EH (cell line): Measurements from ENCODE around the gene AKAP11.
A peak's percentile ranks its signal among the peaks of the same experiment; 100 is the strongest.
"Not testable (repeated sequence)": the region's sequence is repeated elsewhere in the genome, so short reads cannot be mapped to it uniquely, and the experiment has no call there.

ENCODE experiments used
- DNase-seq: peaks from one replicate; pipeline ENCODE4 v3.0.0-alpha.2; 2015; ENCODE audit warnings: low read depth

Gene AKAP11, protein sequence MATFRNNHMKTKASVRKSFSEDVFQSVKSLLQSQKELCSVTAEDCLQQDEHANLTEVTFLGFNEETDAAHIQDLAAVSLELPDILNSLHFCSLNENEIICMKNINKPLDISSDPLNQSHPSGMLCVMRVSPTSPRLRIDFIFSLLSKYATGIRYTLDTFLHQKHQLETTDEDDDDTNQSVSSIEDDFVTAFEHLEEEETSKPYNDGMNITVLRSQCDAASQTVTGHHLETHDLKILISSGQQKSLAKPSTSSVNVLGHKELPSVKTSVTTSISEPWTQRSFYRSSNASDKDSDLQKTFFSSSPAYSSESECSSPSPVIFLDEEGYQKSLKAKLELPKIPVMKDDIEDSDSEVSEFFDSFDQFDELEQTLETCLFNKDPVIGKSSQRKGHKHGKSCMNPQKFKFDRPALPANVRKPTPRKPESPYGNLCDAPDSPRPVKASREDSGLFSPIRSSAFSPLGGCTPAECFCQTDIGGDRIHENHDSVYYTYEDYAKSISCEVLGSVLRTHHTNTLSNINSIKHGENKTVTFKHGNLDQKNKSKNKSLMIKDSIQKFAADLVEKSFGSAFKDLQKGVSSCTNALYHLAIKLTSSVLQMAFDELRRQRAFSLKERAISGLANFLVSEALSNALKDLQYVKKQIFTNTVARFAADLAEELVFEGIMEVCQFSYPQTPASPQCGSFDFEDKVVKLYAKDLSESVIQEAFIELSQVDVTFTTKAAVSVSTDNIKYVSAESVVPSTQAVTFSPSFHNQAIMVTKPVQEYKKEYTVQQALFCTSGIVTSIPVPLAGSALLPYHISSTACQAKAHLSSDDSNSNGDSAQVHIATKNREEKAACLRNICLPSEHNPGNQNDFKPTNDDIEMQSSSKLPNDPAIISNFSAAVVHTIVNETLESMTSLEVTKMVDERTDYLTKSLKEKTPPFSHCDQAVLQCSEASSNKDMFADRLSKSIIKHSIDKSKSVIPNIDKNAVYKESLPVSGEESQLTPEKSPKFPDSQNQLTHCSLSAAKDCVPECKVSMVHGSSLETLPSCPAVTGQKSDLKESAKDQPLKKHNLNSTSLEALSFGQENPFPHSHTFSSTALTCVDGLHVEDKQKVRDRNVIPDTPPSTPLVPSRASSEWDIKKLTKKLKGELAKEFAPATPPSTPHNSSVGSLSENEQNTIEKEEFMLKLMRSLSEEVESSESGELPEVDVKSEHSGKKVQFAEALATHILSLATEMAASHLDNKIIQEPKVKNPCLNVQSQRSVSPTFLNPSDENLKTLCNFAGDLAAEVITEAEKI (N-terminal part only)

DNA sequence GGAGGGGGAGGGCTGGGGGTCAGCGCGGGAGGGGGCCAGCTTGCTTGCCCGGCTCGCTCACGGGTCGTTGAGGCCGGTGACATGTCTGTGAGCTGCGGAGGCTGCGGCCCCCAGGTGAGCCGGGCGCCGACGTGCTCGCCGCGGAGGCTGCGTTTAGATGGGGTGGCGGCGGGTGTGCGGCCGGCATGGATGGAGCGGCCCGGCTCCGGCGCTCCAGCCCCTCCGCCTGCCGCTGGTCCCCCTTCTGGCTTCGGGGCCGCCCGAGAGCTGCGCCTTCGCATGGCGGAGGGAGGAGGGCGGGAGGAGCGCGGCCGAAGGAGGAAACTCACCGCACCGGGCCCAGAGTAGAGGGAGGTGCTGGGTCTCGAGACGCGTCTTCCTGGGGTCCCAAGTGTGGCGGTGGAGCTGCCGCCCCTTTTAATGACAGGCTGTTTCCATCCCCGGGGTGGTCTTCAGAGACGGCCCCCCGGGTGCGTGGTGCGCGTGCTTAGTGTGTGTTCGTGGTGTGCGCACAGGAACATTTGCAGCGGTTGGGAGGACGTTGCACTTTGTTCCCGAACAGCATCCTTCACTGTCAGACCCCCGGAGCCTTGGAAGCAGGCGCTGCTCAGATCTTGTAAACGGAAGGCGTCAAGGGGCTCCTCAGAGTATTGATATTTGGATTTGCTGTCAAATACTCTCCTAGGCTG is at the start of gene AKAP11:
AKAP11 (plus strand) TSS at position 38 of the 689 bp plus-strand sequence. CDS start 14,197 bp downstream, outside the sequence.
- DNase-seq, result peak; percentile 58

DNA sequence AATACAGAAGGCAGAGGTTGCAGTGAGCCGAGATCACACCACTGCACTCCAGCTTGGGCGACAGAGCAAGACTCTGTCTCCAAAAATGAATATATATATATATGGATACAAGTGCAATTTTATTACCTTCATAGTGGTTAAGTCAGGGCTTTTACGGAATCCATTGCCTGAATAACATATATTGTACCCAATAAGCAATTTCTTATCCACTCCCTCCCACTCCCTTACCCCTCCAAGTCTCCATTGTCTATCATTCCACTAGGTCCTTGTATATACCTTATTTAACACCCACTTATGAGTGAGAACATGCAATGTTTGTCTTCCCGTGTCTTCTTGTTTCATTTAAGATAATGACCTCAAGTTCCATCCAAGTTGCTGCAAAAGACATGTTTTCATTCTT is 48.3 kb upstream of the AKAP11 start:
- DNase-seq, result no peak

DNA sequence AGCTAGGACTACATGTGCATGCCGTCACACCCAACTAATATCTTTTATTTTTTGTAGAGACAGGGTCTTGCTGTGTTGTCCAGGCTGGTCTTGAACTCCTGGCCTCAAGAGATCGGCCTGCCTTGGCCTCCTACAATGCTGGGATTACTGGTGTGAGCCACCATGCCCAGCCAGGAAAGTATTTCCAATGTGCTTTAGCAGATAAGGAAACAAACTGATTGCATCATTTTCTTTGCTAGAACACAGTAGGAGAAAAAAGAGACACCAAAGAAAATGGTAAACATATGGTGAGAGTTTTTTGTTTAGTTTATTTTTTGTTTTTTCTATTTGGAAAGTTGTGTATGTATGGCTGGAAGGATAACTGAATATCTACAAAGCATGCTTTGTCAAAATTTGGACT is 46.9 kb upstream of the AKAP11 start:
- no peak for DNase-seq

DNA sequence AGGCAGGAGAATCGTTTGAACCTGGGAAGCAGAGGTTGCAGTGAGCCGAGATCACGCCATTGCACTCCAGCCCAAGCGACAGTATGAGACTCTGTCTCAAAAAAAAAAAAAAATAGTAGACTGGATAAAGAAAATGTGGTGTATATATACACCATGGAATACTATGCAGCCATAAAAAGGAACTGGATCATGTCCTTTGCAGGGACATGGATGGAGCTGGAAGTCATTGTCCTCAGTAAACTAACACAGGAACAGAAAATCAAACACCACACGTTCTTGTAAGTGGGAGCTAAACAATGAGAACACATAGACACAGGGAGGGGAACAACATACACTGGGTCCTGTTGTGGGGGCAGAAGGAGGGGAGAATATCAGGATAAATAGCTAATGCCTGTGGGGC is 45.2 kb upstream of the AKAP11 start:
- not testable (repeated sequence) for DNase-seq

DNA sequence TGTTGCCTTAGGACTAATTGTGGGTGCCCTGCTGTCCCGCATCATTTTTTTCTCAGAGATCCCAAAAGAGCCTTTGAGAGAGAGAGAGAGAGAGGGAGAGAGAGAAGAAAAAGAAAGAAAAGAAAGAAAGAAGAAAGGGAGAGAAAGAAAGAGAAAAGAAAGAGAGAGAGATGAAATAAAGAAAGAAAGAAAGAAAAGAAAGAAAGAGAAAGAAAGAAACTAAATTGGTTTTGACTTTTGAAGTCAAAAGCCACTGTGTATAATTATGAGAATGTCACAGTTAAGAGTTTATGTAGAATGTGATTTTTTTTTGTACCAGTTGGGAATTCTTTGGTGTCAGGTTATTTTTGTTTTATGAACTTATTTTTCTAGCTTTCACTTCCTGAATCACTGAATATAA is 43.4 kb upstream of the AKAP11 start:
- no peak for DNase-seq

DNA sequence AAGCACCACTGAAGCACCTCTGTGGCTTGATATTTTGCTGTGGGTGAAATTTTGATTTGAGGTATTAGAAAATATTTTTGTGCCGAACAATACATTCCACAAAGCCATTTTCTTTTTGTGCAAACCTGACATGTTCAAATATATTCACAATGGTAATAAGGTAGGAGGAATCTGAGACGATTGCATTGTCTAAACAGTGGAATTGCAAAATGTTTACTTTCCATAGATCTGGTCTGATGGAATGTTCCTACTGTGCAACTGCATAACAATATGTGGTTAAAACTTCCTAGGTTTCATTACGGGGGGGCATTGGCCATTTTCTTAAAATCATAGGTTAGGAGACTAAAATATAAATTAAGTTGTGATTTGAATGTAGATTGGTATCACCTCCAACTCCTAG is 42.7 kb upstream of the AKAP11 start:
- DNase-seq, result no peak

DNA sequence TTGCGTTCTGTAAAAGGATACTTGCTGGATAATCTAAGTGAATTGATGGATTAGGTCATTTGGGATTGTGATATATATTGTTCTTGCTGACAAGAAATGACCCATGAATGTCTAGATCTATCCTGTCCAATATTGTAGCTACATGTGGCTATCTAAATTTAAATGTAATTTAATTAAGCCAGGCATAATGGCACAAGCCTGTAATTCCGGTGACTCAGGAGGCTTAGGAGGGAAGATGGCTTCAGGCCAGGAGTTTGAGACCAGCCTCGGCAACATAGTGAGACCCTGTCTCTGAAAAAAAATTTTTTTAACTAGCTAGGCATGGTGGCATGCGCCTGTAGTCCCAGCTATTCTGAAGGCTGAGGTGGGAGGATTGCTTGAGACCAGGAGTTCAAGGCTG is 39.3 kb upstream of the AKAP11 start:
- DNase-seq, result no peak

DNA sequence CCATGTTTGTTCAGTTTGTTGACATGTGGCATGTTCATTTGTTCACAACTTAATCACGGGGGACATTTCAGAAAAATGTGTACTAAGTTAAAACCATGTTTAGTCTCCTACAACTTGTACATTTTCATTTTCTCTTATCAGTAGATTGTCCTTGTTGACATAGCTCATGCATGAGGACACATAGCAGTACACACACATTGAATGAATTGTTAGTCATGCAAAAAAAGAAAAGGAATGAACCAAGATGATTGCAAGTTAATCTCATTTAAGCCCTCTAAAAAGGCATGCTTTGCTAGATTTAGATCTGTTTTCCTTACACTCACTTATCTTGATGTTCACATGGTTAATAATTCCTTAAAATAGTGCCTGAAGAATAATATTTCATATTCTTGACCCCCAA is 38.2 kb upstream of the AKAP11 start:
- DNase-seq, result no peak

DNA sequence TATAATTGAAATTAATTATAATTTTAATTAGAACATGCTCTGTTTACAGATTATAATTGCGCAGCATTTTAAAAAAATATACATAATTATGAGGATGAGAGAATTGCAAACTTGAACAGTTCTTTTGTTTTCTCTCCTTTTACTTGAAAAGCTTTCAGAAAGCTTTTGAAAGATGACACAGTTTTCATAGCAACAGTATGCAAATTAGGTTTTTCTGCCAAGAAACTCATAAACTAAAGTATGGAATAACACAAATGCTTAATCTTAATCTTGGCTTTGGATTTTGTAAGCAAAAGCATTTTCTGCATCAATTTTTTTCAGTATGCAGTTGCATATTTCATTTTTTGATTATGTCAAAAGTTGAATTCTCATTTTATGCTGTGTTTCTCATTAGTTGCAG is 32.8 kb upstream of the AKAP11 start:
- DNase-seq, result no peak

DNA sequence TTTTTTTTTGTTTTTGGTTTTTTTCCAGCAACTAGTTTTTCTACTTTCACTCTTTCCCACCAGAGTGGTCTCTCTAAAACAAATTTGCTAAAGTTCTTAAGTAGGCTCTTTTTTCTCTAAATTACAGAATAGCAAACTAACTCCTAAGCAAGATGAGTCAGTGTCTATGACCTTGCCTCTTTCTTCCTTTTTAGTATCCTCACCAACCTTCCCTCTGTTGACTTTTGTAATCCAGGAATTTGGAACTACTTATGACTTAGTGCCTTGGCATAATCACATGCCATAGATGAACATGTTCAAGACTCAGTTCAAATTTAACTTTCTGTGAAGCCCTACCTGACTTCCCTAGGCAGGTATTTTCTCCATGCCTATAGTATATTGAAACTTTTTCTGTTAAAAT is 32.3 kb upstream of the AKAP11 start:
- DNase-seq, result peak; percentile 52

DNA sequence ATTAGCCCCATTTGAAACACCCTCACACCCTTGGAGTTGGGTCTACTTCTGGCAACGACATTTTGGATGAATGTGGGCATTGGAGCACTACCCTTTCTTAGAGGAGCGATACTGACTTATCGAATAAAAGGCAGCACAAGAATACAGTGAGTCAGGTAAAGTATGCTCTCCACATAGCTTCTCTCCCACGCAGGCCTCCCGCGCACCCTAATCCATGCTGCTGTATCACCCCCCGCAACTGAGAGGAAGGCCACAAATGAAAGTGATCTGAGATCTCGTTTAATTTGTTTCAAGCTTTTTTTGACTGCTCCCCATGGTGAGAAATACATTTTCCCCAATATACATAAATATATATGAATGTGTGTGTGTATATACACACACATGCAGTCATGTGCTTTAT is 25.4 kb upstream of the AKAP11 start:
- no peak for DNase-seq

DNA sequence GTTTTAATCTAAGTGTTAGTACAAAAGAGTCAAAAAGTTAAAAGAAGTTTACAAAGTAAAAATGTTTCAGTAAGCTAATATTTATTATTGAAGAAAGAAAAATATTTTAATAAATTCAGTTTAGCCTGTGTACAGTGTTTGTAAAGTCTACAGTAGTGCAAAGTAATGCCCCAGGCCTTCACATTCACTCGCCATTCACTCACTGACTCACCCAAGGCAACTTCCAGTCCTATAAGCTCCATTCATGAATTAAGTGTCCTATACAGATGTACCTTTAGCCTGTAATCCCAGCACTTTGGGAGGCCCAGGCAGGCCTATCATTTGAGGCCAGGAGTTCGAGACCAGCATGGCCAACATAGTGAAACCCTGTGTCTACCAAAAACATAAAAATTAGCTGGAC is 24.1 kb upstream of the AKAP11 start:
- peak; percentile 20 for DNase-seq

DNA sequence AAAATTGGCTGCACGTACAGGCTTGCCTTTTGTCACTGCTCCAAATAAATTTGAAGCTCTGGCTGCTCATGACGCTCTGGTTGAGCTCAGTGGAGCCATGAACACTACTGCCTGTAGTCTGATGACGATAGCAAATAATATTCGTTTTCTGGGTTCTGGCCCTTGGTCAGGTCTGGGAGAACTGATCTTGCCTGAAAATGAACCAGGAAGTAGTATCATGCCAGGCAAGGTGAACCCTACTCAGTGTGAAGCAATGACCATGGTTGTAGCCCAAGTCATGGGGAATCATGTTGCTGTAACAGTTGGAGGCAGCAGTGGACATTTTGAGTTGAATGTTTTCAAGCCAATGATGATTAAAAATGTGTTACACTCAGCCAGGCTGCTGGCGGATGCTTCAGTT is 16.1 kb upstream of the AKAP11 start:
- DNase-seq, result no peak

DNA sequence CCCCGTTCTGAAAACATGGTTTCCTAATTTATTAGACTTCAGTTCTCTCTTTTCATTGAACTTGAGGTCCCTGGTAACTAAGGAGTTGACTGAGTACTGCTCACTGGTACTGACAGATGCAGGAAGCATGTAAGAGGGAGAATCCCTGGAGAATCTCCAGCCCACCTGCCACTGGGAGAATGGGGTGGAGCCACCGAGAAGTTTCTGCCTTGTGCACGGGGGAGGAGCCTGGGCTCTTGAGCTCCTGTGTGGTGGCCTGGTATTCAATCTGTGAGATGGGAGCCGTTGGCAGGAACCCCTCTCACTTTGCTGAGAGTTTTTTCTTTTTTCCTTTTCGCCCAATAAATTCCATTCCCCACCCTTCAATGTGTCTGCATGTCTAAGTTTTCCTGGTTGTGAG is 13.2 kb upstream of the AKAP11 start:
- DNase-seq, result no peak

DNA sequence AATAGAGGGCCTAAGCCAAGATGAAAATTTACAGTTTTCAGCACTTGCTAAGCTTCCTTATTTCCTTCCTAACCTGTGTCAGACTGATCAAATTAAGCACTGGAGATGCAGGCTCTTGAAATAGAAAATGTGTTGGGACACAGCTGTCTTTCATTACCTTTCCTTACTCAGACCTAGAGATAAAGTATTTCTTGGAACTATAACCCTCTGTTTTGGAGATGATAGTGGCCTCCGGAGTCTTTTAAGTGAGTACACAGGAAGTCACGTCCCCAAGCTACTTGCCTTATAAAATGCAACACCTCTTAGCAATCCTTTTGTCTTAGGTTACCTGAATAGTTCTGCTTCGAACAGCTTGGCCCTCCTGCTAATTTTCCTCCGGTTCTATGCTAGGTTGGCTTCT is 12.4 kb upstream of the AKAP11 start:
- DNase-seq, result no peak

DNA sequence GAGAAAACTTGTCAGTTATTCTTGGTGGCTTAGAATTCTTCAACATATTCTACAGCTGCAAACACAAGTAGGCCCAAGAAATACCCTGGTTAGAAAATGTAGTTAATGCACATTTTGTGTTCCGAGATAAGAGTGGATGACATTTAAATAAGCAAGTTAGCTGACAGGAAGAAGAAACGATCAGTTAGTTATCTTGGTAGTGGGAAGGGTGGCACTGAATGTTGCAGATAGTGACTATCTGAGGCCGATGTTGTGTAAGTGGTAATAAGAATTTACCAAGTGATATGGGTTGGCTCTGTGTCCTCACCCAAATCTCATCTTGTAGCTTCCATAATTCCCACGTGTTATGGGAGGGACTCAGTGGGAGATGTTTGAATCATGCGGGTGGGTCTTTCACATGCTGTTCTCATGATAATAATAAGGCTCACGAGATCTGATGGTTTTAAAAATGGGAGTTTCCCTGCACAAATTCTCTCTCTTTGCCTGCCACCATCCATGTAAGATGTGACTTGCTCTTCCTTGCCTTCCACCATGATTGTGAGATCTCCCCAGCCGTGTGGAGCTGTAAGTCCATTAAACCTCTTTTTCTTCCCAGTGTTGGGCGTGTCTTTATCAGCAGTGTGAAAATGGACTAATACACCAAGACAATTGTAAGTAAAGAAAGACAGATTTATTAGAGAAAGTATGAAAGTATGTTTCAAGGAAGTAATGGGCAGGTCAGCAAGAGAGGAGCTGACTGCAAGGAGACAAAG is 10.9 kb upstream of the AKAP11 start:
- DNase-seq, result no peak

DNA sequence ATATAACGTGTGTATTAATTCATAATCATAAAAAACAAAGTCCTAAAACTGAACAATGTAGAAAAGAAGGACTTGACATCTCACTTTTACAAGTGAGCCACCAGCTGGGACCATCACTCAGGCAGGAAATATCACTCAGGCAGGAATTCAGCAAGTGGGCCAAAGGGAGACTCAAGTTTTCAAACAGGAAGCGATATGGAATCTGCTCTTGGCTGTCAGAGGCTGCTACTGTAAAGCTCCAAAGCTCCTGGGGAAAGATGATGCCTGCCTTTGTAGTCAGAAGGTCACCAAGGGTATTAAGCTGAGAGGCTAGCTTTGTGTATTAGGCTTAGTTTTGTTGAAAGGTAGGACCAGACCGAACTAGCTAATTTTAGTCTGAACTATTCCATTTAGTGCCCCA is 5.5 kb upstream of the AKAP11 start:
- DNase-seq, result peak; percentile 71

DNA sequence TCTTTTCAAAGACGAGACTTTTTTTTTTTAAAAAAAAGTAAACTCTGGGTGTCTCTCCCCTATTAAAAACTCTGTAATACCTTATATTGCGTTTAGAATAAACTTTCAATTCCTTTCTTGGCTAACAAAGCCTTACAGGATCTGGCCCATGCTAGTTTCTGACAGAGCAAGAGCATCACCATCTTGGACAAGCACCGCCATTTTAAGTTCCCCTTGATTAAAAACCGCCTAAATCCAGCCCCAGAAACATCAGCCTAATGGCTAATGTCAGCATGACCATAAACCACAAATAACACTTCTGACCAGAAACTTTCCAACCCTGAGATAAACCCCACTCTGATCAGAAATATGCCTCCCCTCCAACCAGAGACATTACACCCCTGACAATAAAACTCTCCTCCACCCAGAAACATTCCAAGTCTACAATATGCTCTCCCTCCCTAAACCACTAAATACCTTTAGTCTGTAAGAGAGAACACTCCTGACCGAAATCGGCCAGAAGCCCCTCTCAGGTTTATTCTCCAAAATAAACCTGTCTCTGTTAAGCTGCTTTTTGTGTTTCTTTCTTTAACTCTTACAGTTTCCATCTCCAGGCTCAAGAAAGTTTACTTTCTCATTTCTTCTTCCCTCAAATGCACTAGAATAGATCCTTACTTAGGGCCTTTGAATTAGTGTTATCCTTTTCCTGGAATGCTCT is 1.6 kb upstream of the AKAP11 start:
- no peak for DNase-seq

DNA sequence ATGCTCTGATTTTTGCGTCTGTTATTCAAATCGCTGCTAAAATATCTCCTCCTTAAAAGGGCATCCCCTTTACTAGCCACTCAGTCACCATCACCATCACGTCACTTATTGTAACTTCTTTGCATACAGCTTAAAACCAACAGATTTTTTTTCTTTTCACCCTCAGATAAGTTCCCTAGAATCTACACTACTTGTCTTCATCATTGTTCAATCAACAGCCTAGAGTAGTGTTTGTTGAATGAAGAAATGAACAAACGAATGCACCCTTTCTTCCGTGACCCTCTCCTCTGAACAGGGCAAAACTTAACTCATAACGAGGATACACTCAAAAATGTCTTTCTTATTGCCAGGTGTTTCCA is 1.1 kb upstream of the AKAP11 start:
- no peak for DNase-seq

DNA sequence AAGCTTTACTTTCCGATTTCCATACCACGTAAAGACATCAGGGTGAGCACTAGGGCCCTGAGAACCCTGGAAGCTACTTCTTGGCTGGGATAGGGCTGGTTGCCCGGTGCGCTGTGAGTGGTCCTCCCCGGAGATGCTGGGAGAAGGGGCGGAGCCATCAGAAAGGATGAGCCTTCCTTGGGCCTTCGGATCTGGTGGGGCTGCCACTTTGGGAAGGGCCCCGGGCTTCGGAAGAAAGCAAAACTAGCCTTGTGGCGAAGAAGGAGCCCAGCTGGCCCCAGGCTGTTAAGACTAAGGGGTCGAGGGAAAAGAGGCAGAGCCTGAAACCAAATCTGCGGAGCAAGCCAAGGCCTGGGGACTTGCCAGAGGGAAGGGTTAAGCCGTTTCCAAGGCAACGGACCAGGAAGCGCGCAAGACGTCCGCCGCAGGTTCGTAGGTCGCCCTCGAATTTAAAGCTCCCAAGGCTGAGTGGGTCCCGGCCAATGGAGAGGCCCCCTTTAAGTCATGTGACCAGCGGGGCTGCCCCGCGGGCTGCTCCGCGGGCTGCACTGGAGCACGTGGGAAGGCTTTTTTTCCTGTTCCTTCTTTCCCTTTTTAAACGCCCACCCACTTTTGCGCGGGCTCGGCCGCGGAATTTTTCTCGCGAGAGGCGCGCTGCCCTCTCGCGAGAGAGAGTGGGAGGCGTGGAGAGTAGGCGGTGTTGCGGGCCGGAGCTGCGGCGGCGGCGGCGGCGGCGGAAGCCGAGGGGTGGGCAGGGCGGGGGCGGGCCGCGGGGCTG is 426 bp upstream of the AKAP11 start:
- peak; percentile 99 for DNase-seq
